ENCODE data around the gene CELF2.

- TF ChIP-seq CTCF (IDR thresholded peaks at IDR 0.05) (no peak), POLR2A (IDR thresholded peaks at IDR 0.05) (no peak), POLR2AphosphoS5 (IDR thresholded peaks at IDR 0.05; ENCODE audit: insufficient read depth in 1 of 2, low read depth in 1 of 2) (no peak)
These were observed 300.4 kb downstream of the CELF2 start for GRCh38 chr10:11317936-11318670.

Measured in vagina (tissue), 2 donors.